Coronary artery (tissue), 2 donors: ENCODE data around the gene RAET1E.

ENCODE experiments used
- DNase-seq: peaks from one replicate; pipeline ENCODE4 v3.0.0-alpha.2; 2017; ENCODE audit warnings: low spot score
- H3K27ac ChIP-seq, 2 donors: fragments of 200-600 bp; sonication (generic); one replicate each; pipeline ENCODE4 v1.5.1; 2016 to 2019
- H3K4me3 ChIP-seq: fragments of 200-600 bp; sonication (generic); 2 replicates; pipeline ENCODE4 v1.5.1; 2016; ENCODE audit warnings: mild to moderate bottlenecking, moderate library complexity
- TF ChIP-seq, protein P1 (sequence below): fragments of 200-600 bp; sonication (generic); IDR thresholded peaks from one replicate; pipeline ENCODE4 v1.5.1; 2019; ENCODE audit warnings: antibody characterized with exemption

The RAET1E gene

DNA sequence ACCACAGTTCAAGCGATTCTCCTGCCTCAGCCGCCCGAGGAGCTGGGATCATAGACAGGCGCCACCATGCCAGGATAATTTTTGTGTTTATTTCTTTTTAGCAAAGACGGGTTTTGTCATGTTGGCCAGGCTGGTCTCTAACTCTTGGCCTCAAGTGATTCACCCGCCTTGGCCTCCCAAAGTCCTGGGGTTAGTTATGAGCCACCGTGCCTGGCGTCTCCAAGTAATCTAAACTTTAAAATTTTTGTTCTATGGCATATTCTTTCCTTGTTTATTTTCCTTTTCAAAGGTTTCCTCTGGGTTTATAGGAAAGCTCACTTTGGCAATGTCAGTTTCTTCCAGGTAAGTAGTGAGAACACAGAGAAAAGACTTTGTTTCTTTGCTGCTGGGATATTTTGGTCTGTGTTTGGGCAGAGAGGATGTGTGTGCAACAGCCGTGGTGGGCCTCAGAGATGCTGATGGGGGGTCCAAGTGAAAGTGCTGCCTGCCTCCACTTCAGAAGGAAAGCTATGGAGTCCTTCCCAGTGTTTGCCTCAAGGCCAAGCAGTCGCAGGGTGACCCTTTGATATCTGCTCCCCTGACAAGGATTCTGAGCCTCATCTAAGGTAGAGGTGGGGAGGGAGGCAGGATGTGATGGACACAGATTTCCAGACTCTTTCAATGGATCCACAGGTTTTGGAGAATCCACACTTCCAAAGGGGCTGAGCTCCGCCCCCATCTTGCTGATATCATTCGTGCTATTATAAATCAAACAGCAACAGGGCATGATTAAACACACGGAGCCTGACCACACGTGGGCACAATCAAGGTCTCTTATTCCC is 36.1 kb downstream of the RAET1E start:
- Histone ChIP-seq H3K4me3 (no peak overlapping the region), H3K27ac (no peak overlapping the region)
- TF ChIP-seq, protein P1, sequence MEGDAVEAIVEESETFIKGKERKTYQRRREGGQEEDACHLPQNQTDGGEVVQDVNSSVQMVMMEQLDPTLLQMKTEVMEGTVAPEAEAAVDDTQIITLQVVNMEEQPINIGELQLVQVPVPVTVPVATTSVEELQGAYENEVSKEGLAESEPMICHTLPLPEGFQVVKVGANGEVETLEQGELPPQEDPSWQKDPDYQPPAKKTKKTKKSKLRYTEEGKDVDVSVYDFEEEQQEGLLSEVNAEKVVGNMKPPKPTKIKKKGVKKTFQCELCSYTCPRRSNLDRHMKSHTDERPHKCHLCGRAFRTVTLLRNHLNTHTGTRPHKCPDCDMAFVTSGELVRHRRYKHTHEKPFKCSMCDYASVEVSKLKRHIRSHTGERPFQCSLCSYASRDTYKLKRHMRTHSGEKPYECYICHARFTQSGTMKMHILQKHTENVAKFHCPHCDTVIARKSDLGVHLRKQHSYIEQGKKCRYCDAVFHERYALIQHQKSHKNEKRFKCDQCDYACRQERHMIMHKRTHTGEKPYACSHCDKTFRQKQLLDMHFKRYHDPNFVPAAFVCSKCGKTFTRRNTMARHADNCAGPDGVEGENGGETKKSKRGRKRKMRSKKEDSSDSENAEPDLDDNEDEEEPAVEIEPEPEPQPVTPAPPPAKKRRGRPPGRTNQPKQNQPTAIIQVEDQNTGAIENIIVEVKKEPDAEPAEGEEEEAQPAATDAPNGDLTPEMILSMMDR = no peak
- no peak for DNase-seq

DNA sequence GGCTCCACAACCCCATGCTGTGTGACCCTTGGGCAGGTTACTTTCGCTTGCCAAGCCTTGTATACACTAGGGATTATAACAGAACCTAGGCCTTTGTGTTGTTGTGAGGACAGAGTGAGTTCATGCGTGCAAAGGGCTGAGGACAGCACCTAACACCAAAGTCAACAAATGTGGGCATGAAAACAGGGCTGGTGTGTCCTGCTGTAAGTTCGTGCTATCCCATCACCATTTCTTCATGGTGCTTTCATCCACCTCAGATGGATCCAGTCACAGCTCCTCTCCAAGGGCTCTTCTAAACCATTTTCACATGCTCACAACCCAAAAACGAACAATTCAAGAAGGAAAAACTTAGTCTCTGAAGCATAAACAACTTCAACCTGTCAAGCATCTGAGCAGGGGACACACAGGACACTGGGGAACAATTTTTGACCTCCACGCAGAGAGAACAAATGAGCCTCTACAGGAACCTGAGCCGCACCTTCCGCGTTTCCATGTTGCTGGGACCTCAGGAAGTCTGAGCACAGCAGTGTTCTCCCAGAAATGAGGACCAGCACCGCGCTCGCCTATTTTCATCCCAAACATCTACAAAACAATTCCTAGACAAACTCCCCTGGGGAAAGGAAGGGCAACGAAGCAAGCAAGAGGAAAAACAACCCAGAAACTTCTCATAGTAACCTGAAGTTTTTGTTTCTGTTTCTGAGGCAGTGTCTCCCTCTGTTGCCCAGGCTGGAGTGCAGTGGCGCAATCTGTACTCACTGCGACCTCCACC is 36.9 kb downstream of the RAET1E start:
- no peak overlapping the region for H3K4me3 ChIP-seq
- TF ChIP-seq, protein P1 = no peak
- H3K27ac ChIP-seq = no peak overlapping the region
- no peak for DNase-seq

DNA sequence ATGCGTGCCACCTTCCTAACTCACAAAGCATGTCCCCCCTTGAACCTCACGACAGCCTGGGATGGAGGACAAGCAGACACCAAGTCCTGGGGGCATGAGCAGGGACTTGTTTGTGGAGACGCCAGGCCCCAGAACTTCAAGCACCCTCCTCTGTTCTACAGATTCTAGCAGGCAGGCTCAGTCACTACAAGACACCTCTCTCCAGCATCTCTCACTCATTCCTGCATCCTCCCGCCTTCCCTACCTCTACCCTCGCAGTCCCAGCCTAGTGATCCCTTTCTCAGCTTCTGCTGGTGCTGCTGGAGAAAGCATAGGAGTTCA is 37.4 kb downstream of the RAET1E start:
- no peak overlapping the region for H3K4me3 ChIP-seq
- DNase-seq = no peak
- TF ChIP-seq, protein P1 = no peak
- no peak overlapping the region for H3K27ac ChIP-seq

DNA sequence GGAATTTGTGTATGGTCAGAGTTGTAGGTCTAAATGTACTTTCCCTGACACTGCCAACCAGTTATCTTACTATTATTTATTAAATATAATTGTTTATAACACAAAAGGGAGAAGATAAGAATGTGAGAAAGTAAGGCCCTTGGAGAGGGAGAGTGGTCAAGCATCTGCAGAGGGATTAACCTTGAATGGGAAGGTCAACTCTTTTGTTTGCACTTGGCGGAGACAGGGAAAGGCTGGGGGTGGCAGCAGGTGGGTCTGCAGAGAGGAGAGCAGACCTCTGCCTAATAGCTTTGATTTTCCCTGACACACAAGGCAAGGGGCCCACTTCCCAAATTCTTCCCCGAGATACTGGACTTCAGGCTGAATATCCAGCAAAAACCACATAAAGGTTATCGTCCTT is 38.0 kb downstream of the RAET1E start:
- Histone ChIP-seq H3K27ac (no peak overlapping the region), H3K4me3 (no peak overlapping the region)
- DNase-seq = no peak
- TF ChIP-seq, protein P1 = no peak

DNA sequence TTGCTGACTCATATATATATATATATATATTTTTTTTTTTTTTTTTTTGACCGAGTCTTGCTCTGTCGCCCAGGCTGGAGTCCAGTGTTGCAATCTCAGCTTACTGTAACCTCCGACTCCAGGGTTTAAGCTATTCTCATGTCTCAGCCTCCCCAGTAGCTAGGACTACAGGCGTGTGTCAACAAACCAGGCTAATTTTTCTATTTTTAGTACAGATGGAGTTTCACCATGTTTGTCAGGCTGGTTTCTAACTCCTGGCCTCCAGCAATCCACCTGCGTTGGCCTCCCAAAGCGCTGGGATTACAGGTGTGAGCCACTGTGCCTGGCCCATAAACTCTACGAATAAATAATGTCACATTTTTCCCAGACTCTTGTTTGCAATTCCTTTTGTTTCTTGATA is 38.5 kb downstream of the RAET1E start:
- Histone ChIP-seq H3K27ac (no peak overlapping the region), H3K4me3 (no peak overlapping the region)
- DNase-seq = no peak
- TF ChIP-seq, protein P1 = no peak

DNA sequence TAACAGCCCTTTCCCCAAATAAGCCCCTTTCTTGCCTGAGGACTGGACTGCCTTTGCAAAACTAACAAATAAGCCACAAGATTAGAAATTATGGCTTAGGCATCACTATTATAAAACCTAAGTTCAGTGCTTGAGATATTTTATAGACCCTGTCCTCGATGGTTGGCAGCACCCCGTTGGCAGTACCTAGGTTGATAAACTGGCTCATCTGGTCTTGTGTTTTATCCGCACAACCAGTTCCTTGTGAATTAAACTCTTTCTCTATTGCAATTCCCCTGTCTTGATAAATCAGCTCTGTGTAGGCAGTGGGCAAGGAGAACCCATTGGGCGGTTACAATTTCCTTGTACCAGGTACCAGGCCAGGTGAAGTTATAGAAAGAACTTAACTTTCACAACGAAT is 40.4 kb downstream of the RAET1E start:
- H3K27ac ChIP-seq = no peak overlapping the region

More for the DNA sequence above, 40.4 kb downstream of the RAET1E start:
- no peak overlapping the region for H3K4me3 ChIP-seq
- TF ChIP-seq, protein P1 = no peak
- no peak for DNase-seq
